GM12873 (cell line): Measurements from ENCODE around the gene DMRTC2.

Experiments
- TF ChIP-seq, protein P1 (sequence below): IDR thresholded peaks from 2 replicates; pipeline ENCODE4 v1.5.1; 2012; ENCODE audit warnings: low read depth, mild to moderate bottlenecking, moderate library complexity, low read length, control low read depth; ENCODE audit not compliant: insufficient read depth; ENCODE audit errors: missing control alignments

DMRTC2 gene

GRCh38 chr19:41807176-41807575, 37.7 kb upstream of the DMRTC2 start:
- TF ChIP-seq, protein P1, sequence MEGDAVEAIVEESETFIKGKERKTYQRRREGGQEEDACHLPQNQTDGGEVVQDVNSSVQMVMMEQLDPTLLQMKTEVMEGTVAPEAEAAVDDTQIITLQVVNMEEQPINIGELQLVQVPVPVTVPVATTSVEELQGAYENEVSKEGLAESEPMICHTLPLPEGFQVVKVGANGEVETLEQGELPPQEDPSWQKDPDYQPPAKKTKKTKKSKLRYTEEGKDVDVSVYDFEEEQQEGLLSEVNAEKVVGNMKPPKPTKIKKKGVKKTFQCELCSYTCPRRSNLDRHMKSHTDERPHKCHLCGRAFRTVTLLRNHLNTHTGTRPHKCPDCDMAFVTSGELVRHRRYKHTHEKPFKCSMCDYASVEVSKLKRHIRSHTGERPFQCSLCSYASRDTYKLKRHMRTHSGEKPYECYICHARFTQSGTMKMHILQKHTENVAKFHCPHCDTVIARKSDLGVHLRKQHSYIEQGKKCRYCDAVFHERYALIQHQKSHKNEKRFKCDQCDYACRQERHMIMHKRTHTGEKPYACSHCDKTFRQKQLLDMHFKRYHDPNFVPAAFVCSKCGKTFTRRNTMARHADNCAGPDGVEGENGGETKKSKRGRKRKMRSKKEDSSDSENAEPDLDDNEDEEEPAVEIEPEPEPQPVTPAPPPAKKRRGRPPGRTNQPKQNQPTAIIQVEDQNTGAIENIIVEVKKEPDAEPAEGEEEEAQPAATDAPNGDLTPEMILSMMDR: no peak

DNA sequence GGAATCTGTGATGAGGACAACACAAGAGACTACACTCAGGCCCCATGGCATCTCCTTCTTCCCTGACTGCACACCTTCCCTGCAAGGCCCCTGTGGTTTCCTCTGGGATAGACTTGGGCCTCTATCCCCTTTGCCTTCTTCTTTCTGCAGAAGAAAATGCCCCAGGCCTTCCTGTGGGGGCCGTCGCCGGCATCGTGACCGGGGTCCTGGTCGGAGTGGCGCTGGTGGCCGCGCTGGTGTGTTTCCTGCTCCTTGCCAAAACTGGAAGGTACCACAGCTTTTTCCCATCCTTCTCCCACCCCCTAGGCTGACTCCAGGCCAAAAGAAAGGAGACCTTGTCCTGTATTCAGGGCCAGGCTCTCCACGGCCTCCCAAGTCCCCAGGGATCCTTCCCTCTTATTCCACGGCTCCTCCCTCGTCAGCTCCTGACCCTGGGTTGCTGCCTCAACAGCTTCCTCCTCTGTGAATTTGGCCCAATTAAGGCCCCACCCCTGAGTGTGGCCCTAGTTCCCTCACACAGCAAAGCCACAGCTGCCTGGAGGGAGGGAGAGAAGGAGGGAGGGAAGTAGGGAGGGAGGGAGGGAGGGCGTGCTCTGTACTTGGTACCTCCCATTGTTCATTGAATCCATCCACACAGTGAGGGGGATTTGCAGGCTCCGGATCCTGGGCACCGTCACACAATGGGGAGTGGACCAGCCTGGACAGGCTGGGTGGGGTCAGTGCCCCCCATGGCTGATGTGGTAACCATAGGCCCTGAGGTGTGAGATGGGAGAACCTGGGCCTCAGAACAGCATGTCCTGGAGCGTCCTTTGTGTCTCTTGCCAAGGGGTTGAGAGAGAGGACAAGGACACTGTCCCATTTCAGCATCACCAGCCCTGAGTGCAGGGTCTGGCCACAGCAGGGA, 35.9 kb upstream of the DMRTC2 start:
- TF ChIP-seq, protein P1: no peak

GRCh38 chr19:41810301-41810700, 34.5 kb upstream of the DMRTC2 start:
- TF ChIP-seq, protein P1: no peak

GRCh38 chr19:41811036-41811435, 33.8 kb upstream of the DMRTC2 start:
- TF ChIP-seq, protein P1: no peak

DNA sequence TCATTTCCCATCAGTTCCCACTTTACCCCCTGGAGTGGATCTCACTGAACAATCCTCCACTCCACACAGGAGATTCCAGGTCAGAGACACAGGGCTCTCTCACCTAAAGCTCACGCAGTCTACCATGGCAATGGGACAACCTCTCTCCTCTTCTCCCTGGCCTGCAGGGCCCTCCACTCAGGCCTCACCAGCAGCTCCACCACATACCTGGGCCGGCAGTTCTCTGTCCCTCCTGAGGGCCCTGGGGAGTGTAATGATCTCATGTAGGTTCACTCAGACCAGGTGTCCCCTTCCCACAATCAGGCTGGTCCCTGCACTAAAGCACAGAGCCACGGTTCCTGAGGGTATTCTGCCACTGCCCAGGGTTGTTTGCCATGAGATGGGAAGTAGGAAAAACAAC, 32.9 kb upstream of the DMRTC2 start:
- TF ChIP-seq, protein P1: no peak

- TF ChIP-seq, protein P1: no peak
Measured at GRCh38 chr19:41813911-41814310, 30.9 kb upstream of the DMRTC2 start.

- TF ChIP-seq, protein P1: no peak
Measured at GRCh38 chr19:41815301-41815700, 29.5 kb upstream of the DMRTC2 start.
